K562 (cell line): Measurements from ENCODE around the gene IGFBP7. TPM values are rescaled to one million over a fixed set of nuclear protein-coding genes. Genes with fewer than 3 reads are reported as not detected.

Experiments
- ATAC-seq: fragments of 200-7000 bp; cut with Tn5 transposase; 3 replicates; pipeline ENCODE4 v1.9.1; 2020; ENCODE audit warnings: moderate library complexity
- BruUV-seq: library from RNA; stranded (reverse); fragments of 400-500 nt; replicated peaks from 2 replicates; lab custom pipeline; 2021; lab: Mats Ljungman, UMichigan
- CTCF ChIA-PET: fragments of 300-600 bp; formaldehyde crosslinking; extraction: SDS; loops from one replicate; lab custom pipeline; 2021; ENCODE audit warnings: low intra/inter-chr PET ratio; lab: Yijun Ruan, JAX
- POLR2A ChIA-PET: fragments of 300-600, 350-650 bp; sonication (Branson Sonifier 250); formaldehyde crosslinking; extraction: SDS; loops from one replicate; lab custom pipeline; 2021; ENCODE audit warnings: antibody characterized with exemption, inconsistent platforms; lab: Yijun Ruan, JAX
- DNase-seq, 4 experiments: peaks; one replicate each; pipeline versions ENCODE4 v3.0.0 to v3.0.0-alpha.2; 2011 to 2018; ENCODE audit warnings: low spot score in 3 of 4, mixed read lengths in 3 of 4; ENCODE audit errors: extremely low read depth in 1 of 4
- FAIRE-seq: peaks from 2 replicates; lab custom pipeline; 2011; peaks lifted over from hg19 to GRCh38; lab: Jason Lieb, UNC
- H2AFZ ChIP-seq: 2 replicates; pipeline ENCODE4 v1.6.0; 2011; ENCODE audit warnings: low read depth, low read length, control low read depth, inconsistent platforms
- H3K27ac ChIP-seq: fragments of 200-600 bp; 3 replicates; pipeline ENCODE4 v1.8.0; 2011; ENCODE audit warnings: low read depth, mild to moderate bottlenecking, control low read depth, inconsistent platforms, low read length, moderate library complexity, mixed read lengths; ENCODE audit errors: extremely low read depth
- H3K27me3 ChIP-seq, 2 experiments: fragments of 300-600 bp in 1 of 2; 2 replicates in 1 of 2; 3 replicates in 1 of 2; pipeline versions ENCODE4 v1.6.0 to v1.8.0; 2011; ENCODE audit warnings: inconsistent platforms in 2 of 2, low read length in 2 of 2, mild to moderate bottlenecking in 1 of 2, mixed read lengths in 1 of 2, moderate library complexity in 1 of 2; ENCODE audit not compliant: control insufficient read depth in 2 of 2, insufficient read depth in 2 of 2
- H3K36me3 ChIP-seq: fragments of 300-600 bp; 3 replicates; pipeline ENCODE4 v1.8.0; 2011; ENCODE audit warnings: mild to moderate bottlenecking, low read length, inconsistent platforms; ENCODE audit not compliant: control insufficient read depth, insufficient read depth
- H3K4me1 ChIP-seq, 2 experiments: fragments of 200-600 bp in 1 of 2; replicated peaks in 1 of 2; 2 replicates in 1 of 2; 3 replicates in 1 of 2; pipeline versions ENCODE4 v1.5.1 to v1.8.0; 2011; ENCODE audit warnings: inconsistent platforms in 2 of 2, low read length in 2 of 2, mild to moderate bottlenecking in 1 of 2, mixed read lengths in 1 of 2, moderate library complexity in 1 of 2; ENCODE audit not compliant: control insufficient read depth in 2 of 2, insufficient read depth in 2 of 2
- H3K4me2 ChIP-seq: 2 replicates; pipeline ENCODE4 v1.6.1; 2011; ENCODE audit warnings: low read length, control low read depth, inconsistent platforms, mixed read lengths; ENCODE audit not compliant: insufficient read depth
- H3K4me3 ChIP-seq: fragments of 200-600 bp; sonication (generic), shearing (Covaris generic); 2 replicates; pipeline ENCODE4 v1.5.1; 2016; ENCODE audit warnings: control low read depth, inconsistent platforms
- H3K79me2 ChIP-seq: fragments of 200-600 bp; 3 replicates; pipeline ENCODE4 v1.8.0; 2011; ENCODE audit warnings: low read length, inconsistent platforms; ENCODE audit not compliant: control insufficient read depth, insufficient read depth
- H3K9ac ChIP-seq, 2 experiments: 2 replicates each; pipeline versions ENCODE4 v1.6.0 to v1.6.1; 2011; ENCODE audit warnings: low read depth in 2 of 2, low read length in 2 of 2, control low read depth in 1 of 2, inconsistent platforms in 1 of 2, mild to moderate bottlenecking in 1 of 2, mixed read lengths in 1 of 2; ENCODE audit not compliant: insufficient read depth in 1 of 2
- H3K9me1 ChIP-seq: one replicate; pipeline ENCODE4 v1.6.0; 2011; ENCODE audit warnings: inconsistent platforms, mild to moderate bottlenecking, low read length, moderate library complexity; ENCODE audit not compliant: control insufficient read depth, insufficient read depth
- H3K9me3 ChIP-seq: replicated peaks from 2 replicates; pipeline ENCODE4 v1.5.1; 2011; ENCODE audit warnings: low read depth, low read length, inconsistent platforms; ENCODE audit not compliant: control insufficient read depth, insufficient read depth
- H4K20me1 ChIP-seq: replicated peaks from 2 replicates; pipeline ENCODE4 v1.6.1; 2011; ENCODE audit warnings: low read length, inconsistent platforms, mixed read lengths; ENCODE audit not compliant: control insufficient read depth, insufficient read depth
- ARID3A ChIP-seq: IDR thresholded peaks from 2 replicates; pipeline ENCODE4 v1.6.1; 2012; ENCODE audit warnings: low read depth, low read length, improper control_type of control experiment, borderline replicate concordance
- ETV1 ChIP-seq: fragments of 450-650 bp; conservative IDR thresholded peaks from 2 replicates; pipeline ENCODE4 v1.6.1; 2016; ENCODE audit warnings: missing genetic modification characterization, control low read depth, low read depth, missing compliant biosample characterization
- FOXK2 ChIP-seq, 2 experiments: fragments of 450-650 bp; IDR thresholded peaks in 1 of 2; conservative IDR thresholded peaks in 1 of 2; 2 replicates each; pipeline ENCODE4 v1.6.1; 2016; ENCODE audit warnings: low read depth in 2 of 2, mild to moderate bottlenecking in 1 of 2
- GATAD2B ChIP-seq: fragments of 450-650 bp; IDR thresholded peaks from 2 replicates; pipeline ENCODE4 v1.6.1; 2017; ENCODE audit warnings: mild to moderate bottlenecking, borderline replicate concordance
- HDAC2 ChIP-seq: fragments of 450-650 bp; IDR thresholded peaks from 2 replicates; pipeline ENCODE4 v1.6.1; 2016; ENCODE audit warnings: mild to moderate bottlenecking
- IFI16 ChIP-seq: fragments of 250-450 bp; sonication (Bioruptor Pico); IDR thresholded peaks from 2 replicates; pipeline ENCODE4 v2.1.2; 2022; ENCODE audit warnings: mild to moderate bottlenecking, inconsistent platforms
- KLF13 ChIP-seq: fragments of 450-650 bp; IDR thresholded peaks from 2 replicates; pipeline ENCODE4 v1.6.1; 2016; ENCODE audit warnings: missing genetic modification characterization, low read depth, mild to moderate bottlenecking, missing compliant biosample characterization, moderate library complexity, borderline replicate concordance
- NR0B1 ChIP-seq: fragments of 450-650 bp; IDR thresholded peaks from one replicate; pipeline ENCODE4 v1.6.1; 2018; ENCODE audit warnings: mild to moderate bottlenecking, moderate library complexity; ENCODE audit not compliant: partially characterized antibody
- ZNF431 ChIP-seq: sonication (generic); formaldehyde crosslinking; IDR thresholded peaks from 2 replicates; pipeline ENCODE4 v1.8.0; 2022; ENCODE audit warnings: mild to moderate bottlenecking, missing genetic modification reagents
- ZNF609 ChIP-seq: sonication (generic); formaldehyde crosslinking; IDR thresholded peaks from 2 replicates; pipeline ENCODE4 v1.8.1; 2023; ENCODE audit warnings: missing genetic modification reagents, mild to moderate bottlenecking, borderline replicate concordance
- ZNF668 ChIP-seq: fragments of 250-450 bp; sonication (Bioruptor Pico); IDR thresholded peaks from 2 replicates; pipeline ENCODE4 v1.8.0; 2022; ENCODE audit warnings: mild to moderate bottlenecking, inconsistent platforms
- WGBS: fragments of 100-300 bp; shearing (Covaris generic); methylation state at CpG from one replicate; pipeline ENCODE4 v1.1.6; 2016; ENCODE audit warnings: low coverage, mixed read lengths; ENCODE audit not compliant: insufficient coverage; ENCODE audit errors: missing lambda C conversion rate; 5-methylcytosine and 5-hydroxymethylcytosine counted together
- in situ Hi-C: fragments of 300-500 bp; cut with MboI; formaldehyde crosslinking; loops from 4 replicates; pipeline ENCODE4 v1.15.0; 2018; ENCODE audit warnings: inconsistent platforms, mixed read lengths
- intact Hi-C: fragments of 100-400 bp; cut with micrococcal nuclease; formaldehyde crosslinking; loops from 2 replicates; pipeline ENCODE4 v1.14.2; 2022
- polyA plus RNA-seq, 8 experiments: library from polyadenylated mRNA; depleted of rRNA in 4 of 8; stranded (reverse) in 5 of 8; unstranded in 3 of 8; fragments of >200 nt; fragmentation: Nextera tagmentation in 2 of 8; fragmentation: Illumina TruSeq in 1 of 8; extraction: Ambion mirVana in 2 of 8; extraction: Trizol in 1 of 8; gene quantifications; 2 replicates each; pipeline versions ENCODE4 v1.2.1 to v1.2.3, GENCODE V29; 2011 to 2014; ENCODE audit warnings: inconsistent platforms in 1 of 8, missing spikeins in 1 of 8
- total RNA-seq, 7 experiments: library from RNA; depleted of rRNA in 6 of 7; stranded (reverse); fragments of >200 nt in 6 of 7; fragmentation: Illumina TruSeq in 2 of 7; extraction: Trizol in 2 of 7; gene quantifications; 2 replicates each; pipeline versions ENCODE4 v1.2.1 to v1.2.3, GENCODE V29; 2011 to 2021; ENCODE audit warnings: low replicate concordance in 1 of 7
- TF ChIP-seq, protein P1 (sequence below): fragments of 200-800 bp; sonication (Bioruptor generic); IDR thresholded peaks from 2 replicates; pipeline ENCODE4 v1.6.1; 2017; ENCODE audit warnings: missing genetic modification characterization, missing compliant biosample characterization

The IGFBP7 gene
- total and polyA plus RNA-seq, 9 of the 15 experiments (the other 6 are each of a cell fraction or from before 2014, with no cell fraction given): 0.27 to 0.49 (median 0.29) TPM; not detected in 6

- H3K9me1 ChIP-seq: no peaks in the 10 kb centered on the region
- 0% methylated on average over 1 of the region's 1 CpG for WGBS
- H3K4me2 ChIP-seq: no peak overlapping the region
- H3K27ac ChIP-seq: no peak overlapping the region
- ATAC-seq: no peak
- in situ Hi-C loops (no loop called here), intact Hi-C loops (no loop called here)
- H3K36me3 ChIP-seq: no peaks in the 10 kb centered on the region
- ChIA-PET POLR2A (no interaction called here), CTCF (no interaction called here)
- H3K9ac ChIP-seq: no peak overlapping the region
- H2AFZ ChIP-seq: no peak overlapping the region
- H3K9me3 ChIP-seq: no peaks in the 10 kb centered on the region
- no peak for FAIRE-seq
- no peak for DNase-seq
- no peaks in the 10 kb centered on the region for H3K79me2 ChIP-seq
- no TSS peak for BruUV-seq
- no peaks in the 10 kb centered on the region for H3K4me1 ChIP-seq
- no peak overlapping the region for H3K4me3 ChIP-seq
- no peaks in the 10 kb centered on the region for H4K20me1 ChIP-seq
- H3K27me3 ChIP-seq: no peaks in the 10 kb centered on the region
- no peak for TF ChIP-seq ZNF668
- no peak for TF ChIP-seq NR0B1
- TF ChIP-seq HDAC2: no peak
- TF ChIP-seq FOXK2 (conservative IDR thresholded peaks at IDR 0.05 in 1 of 2, IDR thresholded peaks at IDR 0.05 in 1 of 2; ENCODE audit: low read depth in 2 of 2): no peak
- TF ChIP-seq IFI16 (CRISPR knock-in tag): no peak
- TF ChIP-seq ARID3A: no peak
- TF ChIP-seq KLF13 (tag): no peak
- TF ChIP-seq ETV1 (tag): no peak
- TF ChIP-seq, protein P1, sequence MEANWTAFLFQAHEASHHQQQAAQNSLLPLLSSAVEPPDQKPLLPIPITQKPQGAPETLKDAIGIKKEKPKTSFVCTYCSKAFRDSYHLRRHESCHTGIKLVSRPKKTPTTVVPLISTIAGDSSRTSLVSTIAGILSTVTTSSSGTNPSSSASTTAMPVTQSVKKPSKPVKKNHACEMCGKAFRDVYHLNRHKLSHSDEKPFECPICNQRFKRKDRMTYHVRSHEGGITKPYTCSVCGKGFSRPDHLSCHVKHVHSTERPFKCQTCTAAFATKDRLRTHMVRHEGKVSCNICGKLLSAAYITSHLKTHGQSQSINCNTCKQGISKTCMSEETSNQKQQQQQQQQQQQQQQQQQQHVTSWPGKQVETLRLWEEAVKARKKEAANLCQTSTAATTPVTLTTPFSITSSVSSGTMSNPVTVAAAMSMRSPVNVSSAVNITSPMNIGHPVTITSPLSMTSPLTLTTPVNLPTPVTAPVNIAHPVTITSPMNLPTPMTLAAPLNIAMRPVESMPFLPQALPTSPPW (CRISPR knock-in tag): no peak
- no peak for TF ChIP-seq ZNF609 (CRISPR knock-in tag)
- no peak for TF ChIP-seq ZNF431 (CRISPR knock-in tag)
- TF ChIP-seq GATAD2B: no peak
Observed at GRCh38 chr4:57148831-57149505, 38.8 kb upstream of the IGFBP7 start.
